Right lung (tissue), 5 donors: ENCODE measurements around the gene HBA2. TPM values are rescaled to one million over a fixed set of nuclear protein-coding genes. Genes with fewer than 3 reads are reported as not detected.
"Not testable (repeated sequence)": the region's sequence is repeated elsewhere in the genome, so short reads cannot be mapped to it uniquely, and the experiment has no call there.

Experiments
- DNase-seq, 2 donors: peaks; one replicate each; pipeline ENCODE4 v3.0.0-alpha.2; 2013
- polyA plus RNA-seq, 5 donors: library from polyadenylated mRNA; unstranded; fragments of 120-200 nt; gene quantifications; one replicate each; pipeline versions ENCODE4 v1.2.1 to v1.2.3, GENCODE V29; 2013; ENCODE audit warnings: inconsistent platforms in 1 of 5, low replicate concordance in 1 of 5; ENCODE audit not compliant: insufficient read length in 5 of 5, insufficient read depth in 1 of 5

The HBA2 gene
- polyA plus RNA-seq, 5 donors, result 1,399 to 4,244 (median 2,803) TPM

GRCh38 chr16:169014-169413 lies 3.7 kb upstream of the HBA2 start:
- DNase-seq, result no peak

- DNase-seq, result peak in 1 of 2 donors; percentile 33
These were observed 2.6 kb upstream of the HBA2 start for GRCh38 chr16:170088-170507.

GRCh38 chr16:170788-171187 lies 1.9 kb upstream of the HBA2 start:
- DNase-seq, result no peak

- not testable (repeated sequence) for DNase-seq
These were observed 657 bp downstream of the HBA2 start for GRCh38 chr16:173211-173854.

- DNase-seq, result peak in 1 of 2 donors; percentile 34
These were observed 1.5 kb downstream of the HBA2 start for GRCh38 chr16:173928-174769.

GRCh38 chr16:175011-175949 lies 2.6 kb downstream of the HBA2 start:
- DNase-seq, result no peak

GRCh38 chr16:176006-176405 lies 3.3 kb downstream of the HBA2 start:
- not testable (repeated sequence) for DNase-seq

- not testable (repeated sequence) for DNase-seq
These were observed 4.1 kb downstream of the HBA2 start, which contains the start of gene HBA1 for GRCh38 chr16:176477-177382. Gene HBA1 (plus strand): TSS chr16:176680. CDS start chr16:176717, 37 bp downstream.

GRCh38 chr16:177394-177822 lies 4.7 kb downstream of the HBA2 start:
- no peak for DNase-seq

GRCh38 chr16:177981-178667 lies 5.4 kb downstream of the HBA2 start:
- no peak for DNase-seq

- DNase-seq, result no peak
These were observed 6.0 kb downstream of the HBA2 start for GRCh38 chr16:178668-179015.

- no peak for DNase-seq
These were observed 6.8 kb downstream of the HBA2 start for GRCh38 chr16:179211-180092.

GRCh38 chr16:180101-180675 lies 7.5 kb downstream of the HBA2 start, which contains the start of gene HBQ1:
Gene HBQ1 (plus strand): TSS chr16:180459. CDS start chr16:180487, 28 bp downstream.
- DNase-seq, result no peak

- peak in 1 of 2 donors; percentile 36 for DNase-seq
These were observed 8.2 kb downstream of the HBA2 start for GRCh38 chr16:180681-181564.

GRCh38 chr16:181565-182021 lies 8.9 kb downstream of the HBA2 start:
- DNase-seq, result no peak

- DNase-seq, result no peak
These were observed 10.3 kb downstream of the HBA2 start for GRCh38 chr16:183005-183404.

- no peak for DNase-seq
These were observed 12.5 kb downstream of the HBA2 start for GRCh38 chr16:185213-185612.
